ENCODE results near the gene SLA2. TPM values are rescaled to one million over a fixed set of nuclear protein-coding genes. Genes with fewer than 3 reads are reported as not detected.

SLA2 gene
- total and polyA plus RNA-seq, 2 of the 8 experiments (the other 6 are each of a cell fraction or from before 2014, with no cell fraction given) = 0.18 TPM; not detected in 1

DNA sequence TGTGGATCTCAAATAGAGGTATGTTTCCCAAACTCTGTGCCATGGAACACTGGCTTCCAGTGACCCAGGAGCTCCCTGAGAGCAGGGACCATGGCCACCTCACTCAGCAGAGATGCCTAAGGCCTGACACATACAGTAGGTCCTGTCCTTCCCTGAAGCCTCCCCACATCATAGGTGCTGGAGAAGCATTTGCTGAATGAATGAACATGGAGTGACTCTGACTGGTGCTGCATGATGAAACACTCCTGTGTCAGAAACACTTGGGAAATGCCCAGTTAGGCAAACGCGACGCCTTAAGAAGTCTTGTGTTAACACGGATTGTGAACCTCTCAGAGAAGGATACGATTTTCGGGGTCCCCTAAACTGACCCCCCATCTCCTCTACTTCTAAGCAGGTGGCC lies 14.3 kb downstream of the SLA2 start (continued):
- TF ChIP-seq, protein P1, sequence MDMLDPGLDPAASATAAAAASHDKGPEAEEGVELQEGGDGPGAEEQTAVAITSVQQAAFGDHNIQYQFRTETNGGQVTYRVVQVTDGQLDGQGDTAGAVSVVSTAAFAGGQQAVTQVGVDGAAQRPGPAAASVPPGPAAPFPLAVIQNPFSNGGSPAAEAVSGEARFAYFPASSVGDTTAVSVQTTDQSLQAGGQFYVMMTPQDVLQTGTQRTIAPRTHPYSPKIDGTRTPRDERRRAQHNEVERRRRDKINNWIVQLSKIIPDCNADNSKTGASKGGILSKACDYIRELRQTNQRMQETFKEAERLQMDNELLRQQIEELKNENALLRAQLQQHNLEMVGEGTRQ (IDR thresholded peaks at IDR 0.05; ENCODE audit: low read length) = no peak
- no peak for TF ChIP-seq POLR2A (IDR thresholded peaks at IDR 0.05; ENCODE audit: control extremely low read depth in 1 of 2, low read depth in 2 of 2, low read length in 2 of 2)
- TF ChIP-seq SRF (IDR thresholded peaks at IDR 0.05; ENCODE audit: low read depth, low read length) = no peak
- no peak for TF ChIP-seq SP4 (IDR thresholded peaks at IDR 0.05; ENCODE audit: low read length)
- TF ChIP-seq JUN (IDR thresholded peaks at IDR 0.05; ENCODE audit: low read depth, low read length) = no peak
